HG03558 (cell line): Measurements from ENCODE around the gene USH1G.
"Not testable (repeated sequence)": the region's sequence is repeated elsewhere in the genome, so short reads cannot be mapped to it uniquely, and the experiment has no call there.

ENCODE experiments used
- ATAC-seq: cut with Tn5 transposase; IDR thresholded peaks from one replicate; pipeline ENCODE4 v1.9.1; 2021; ENCODE audit warnings: moderate number of reproducible peaks; ENCODE audit not compliant: unreplicated experiment; ENCODE audit errors: extremely low read depth

USH1G gene

DNA sequence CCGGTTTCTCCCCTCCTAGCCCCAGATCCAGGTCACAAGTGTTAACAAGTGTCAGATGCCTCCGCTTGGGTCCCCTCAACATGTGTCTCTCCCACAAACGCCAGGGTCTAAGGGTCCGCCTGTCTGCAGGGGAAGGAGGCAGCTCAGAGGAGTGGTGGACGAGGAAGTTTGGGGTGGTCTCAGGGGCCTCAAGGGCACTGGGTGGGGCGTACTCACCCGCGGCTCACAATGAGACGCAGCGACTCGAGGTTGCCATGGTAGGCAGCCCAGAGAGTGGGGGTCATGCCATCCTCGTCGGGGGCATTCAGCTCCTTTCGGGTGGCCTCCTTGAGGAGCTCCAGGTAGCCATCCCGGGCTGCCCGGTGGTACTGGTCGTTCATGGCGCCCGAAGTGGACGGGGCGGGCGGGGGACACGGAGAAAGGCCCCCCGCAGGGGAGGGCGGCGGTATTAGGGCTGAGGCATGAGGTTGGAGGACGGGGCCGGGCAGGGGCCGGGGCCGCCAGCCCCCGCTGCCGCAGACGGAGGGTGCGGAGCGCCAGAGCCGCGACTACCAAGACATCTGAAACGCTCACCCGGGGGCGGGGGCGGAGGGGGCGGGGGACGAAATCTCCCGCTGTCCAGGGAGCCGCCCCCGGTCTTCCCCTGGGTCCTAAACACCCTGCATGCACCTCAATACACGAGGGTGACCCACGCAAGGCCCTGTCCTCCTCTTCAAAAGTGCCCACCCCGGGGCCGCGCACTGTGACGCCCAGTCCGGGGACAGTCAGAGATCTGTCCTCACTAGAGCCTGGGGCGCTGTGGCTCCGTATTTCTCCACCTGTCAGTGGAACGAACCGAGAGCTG is at the start of gene USH1G:
Gene USH1G (minus strand): TSS at position 562 of the 844 bp plus-strand sequence. CDS start 182 bp downstream, at position 380.
- no peak for ATAC-seq

DNA sequence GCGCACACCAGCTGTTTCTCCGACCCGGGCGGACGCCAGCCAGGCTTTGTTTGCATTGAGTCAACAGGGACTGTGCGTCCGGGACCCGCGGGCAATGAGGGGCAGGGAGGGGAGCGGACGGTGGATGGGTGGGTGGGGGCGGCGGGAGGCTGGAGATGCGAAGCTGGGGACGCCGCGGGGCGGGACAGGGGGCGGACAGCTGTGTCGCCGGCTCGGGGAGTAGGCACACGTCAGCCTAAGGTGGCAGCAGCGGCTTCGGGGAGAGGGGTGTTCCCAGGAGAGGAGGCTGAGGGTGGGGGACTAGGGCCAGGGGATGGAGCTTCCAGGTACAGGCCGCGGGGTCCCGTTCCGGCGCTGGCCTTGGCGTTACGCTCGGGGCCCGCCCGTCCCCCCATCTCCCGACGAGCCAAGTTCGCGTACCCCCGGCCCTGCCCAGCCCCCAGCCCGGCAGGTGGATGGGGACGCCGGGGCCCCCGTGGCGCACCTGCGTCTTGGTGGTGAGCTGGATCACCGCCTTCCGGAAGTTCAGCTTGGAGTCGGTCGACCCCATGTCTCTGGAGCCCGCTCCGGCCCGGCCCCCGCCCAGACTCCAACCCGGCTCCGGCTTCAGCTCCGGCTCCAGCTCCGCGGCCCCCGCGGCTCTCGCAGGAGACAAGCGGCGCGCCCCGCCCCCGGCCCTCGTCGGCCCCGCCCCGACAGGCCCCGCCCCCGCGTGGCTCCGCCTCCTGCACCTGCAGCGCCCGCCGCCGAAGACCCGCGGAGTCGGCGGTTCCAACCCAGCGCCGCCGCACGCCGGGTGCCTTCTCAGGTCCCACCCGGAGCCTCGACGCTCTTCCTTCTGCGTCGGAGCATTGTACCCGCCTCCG is 49.3 kb upstream of the USH1G start, which contains the start of gene HID1:
Gene HID1 (minus strand): TSS at position 653 of the 866 bp plus-strand sequence. CDS start 103 bp downstream, at position 550.
- ATAC-seq, result no peak

DNA sequence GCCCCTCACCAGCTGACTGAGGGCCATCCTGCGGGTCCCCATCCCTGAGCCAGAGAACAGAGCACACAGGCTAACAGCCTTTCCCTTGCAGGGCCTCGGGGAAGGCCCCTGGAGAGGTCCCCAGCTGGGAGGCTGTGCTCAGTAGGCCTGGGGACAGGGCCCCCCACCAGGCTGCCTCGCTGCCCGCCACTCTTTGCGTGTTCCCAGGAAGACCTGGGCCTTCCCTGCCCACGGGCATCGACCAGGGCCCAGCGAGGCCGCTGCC is 48.7 kb upstream of the USH1G start:
- ATAC-seq, result no peak

DNA sequence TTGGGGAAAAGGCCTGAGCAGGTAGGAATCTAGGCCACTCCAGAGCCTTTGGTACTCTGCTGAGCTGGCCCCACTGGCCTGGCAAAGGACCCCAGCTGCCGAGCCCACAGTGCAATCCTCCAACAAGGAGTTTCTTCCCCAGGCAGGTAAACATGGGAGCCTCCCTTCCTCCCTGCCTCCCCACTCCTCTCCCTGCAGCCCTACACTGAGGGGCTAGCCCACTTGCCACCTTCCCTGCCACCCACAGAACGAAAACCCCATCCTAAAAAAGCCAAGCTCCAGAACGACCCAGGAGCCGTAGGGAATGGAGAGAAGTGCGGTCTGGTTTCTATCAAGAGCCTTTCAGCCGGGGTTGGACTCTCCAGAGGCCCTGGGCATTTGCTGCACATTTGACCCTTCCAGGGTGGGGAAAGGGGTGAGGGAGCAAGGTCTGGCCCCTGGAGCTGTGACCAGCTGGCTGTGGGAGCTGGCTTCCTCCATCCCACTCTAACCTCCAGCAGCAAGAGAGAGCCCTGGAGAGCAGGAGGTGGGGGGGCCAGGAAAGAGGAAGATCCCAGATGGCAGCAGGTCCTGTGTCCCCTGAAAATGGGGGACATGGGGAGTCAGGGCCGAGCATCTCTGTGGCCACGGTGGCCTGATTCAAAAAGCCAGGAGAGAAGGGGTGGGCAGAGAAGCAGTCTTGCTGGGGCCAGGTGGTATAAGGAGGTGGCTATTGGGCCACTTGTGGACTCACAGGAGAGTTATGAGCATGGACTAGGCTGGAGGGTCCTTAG is 48.2 kb upstream of the USH1G start:
- ATAC-seq, result no peak

DNA sequence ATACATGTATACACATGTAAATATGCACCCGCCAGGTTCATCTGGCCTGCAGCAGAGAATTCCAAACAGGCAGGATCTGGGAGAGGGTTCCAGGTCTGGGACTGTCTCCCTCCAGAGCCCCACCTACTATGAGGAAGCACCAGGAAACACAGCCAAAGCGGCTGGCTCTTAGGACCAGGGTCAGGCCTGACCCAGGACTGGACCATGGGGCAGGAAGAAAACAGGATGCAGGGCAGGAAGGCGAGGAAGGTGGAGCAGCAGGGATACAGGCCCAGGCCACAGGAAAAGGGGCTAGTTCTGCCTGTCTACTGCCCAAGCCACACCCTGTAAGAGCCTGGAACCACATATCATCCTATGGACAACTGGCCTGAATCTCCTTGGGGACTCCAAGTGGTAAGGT is 47.3 kb upstream of the USH1G start:
- ATAC-seq, result no peak

DNA sequence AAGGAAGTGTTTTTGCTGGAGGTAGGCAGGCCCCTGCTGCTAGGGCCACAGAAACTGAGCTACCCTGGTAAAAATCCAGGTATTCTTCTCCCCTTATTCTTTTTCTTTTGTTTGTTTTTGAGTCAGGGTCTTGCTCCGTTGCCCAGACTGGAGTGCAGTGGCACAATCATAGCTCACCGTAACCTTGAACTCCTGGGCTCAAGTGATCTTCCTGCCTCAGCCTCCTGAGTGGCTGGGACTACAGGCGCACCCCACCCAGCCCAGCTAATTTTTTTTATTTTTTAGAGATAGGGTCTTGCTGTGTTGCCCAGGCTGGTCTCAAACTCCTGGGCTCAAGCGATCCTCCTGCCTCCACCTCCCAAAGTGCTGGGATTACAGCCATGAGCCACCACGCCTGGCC is 46.4 kb upstream of the USH1G start:
- ATAC-seq, result not testable (repeated sequence)

DNA sequence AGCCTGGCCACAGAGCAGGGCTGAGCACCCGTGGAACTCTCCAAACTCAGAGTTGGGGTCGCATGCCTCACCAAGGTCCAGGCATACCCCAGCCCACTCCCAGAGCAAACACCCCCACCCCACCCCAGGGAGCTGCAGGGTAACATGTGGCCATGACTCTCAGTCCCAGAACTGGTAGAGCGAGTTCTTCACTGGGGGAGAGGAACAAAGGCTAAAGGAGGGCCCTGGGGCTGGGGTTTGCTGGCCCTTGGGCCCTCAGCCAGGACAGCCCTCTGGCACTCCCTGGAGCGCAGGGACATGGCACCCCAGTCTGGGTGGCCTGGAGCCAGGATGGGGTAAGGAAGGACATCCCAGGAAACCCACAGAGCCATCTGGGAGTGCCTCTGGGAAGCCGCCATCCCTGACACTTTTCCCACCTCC is 45.3 kb upstream of the USH1G start:
- no peak for ATAC-seq

DNA sequence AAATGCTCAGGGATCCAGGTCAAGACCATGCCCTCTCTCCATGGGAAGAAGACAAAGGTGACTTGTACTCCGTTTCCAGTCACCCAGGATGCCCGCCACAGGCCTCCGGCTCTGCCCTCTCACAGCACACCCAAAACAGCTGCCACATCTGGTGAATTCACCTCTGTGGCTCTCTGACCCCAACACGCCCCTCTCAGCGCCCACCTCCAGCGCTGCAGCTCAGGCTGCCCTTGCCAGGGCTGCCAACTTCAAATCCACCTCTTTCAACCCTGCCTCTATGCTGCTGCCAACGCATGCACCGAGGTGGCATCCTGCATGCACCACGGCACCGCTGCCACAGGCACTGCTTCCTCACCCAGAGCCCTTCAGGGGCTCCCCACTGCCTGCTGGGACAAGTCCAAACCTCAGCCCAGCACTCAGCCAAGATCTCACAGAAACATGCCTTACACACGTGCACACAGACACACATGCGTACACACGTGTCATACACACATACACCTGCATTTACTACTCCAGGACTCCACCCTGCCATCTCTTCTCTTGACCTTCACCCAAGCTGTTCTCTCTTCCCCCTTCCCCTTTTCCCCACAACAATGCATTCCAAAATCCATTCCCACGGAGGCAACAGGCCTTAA is 42.0 kb upstream of the USH1G start:
- no peak for ATAC-seq

DNA sequence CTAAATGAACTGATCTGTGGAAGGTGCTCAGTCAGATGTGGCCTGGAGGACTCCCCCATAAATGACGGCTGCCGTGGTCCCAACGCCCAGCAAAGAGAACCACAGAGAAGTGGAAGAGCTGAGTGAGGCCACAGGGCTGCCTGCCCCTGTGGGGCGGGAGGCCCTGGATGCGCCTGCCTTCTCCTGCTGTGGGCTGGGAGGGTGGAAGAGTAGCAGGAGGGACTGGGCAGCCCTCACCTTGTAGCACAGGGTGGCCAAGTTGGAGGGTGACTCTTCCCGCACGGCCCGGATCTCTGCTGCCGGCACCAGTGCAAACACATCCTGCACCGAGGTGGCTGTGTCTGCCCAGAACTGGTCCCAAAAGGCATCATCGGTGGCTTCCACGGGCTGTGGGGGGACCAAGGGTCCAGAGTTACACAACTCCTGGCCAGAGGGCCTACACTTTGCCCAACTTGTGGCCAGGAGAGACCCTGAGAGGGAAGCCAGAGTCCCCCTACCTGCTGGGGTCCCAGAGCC is 41.2 kb upstream of the USH1G start:
- no peak for ATAC-seq

DNA sequence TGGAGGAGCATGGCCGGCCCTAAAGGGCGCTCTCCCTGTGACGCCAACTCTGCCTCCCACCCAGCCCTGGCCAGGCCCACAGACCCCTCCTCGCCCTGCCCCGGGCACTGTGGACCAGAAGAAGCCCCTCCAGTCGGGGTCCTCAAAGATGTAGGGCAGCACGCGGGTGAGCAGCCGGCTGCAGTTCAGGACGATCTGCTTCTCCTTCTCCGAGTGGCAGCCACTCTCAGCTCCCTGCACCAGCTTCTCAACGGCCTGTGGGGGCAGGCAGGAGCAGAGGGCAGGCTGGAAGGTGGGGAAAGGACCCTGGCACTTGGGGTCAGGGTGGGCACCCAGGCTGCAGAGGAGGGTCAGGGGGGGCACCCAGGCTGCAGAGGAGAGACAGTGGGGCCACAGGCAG is 40.6 kb upstream of the USH1G start:
- ATAC-seq, result no peak

DNA sequence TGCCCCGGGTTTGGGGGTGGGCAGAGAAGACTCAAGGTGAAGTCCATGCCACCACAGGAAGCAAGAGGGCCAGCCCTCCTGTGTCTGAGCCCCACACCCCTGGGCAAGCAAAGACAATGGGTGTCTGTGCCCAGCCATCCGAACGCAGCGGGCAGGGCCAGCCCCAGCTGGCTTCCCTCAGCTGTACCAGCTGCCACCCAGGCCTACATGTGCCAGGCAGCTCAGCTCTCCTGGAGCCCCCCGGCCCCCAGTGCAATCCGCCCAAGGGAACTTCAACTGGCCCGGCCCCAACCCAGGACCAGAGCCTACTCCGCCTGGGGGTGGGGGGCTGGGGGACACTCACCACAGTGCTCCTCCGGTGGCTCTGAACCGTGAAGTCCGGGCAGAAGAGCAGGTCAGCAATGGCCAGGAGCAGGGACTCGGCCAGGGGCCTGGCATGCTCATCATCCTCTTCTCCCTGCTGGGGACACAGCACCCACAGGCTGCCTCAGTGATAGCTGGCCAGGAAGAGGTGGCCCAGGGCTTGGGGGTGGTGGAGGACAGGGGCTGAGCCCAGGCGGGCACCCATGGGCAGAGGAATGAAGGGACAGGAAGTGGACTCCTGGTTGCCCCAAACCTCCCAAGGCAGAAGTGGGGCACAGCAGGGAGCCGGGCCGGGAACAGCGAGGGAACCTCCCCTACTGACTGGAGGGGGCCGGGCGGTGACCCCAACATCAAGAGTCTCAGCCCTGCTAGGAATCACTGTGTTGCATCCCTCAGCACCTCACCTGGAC is 39.8 kb upstream of the USH1G start:
- no peak for ATAC-seq

DNA sequence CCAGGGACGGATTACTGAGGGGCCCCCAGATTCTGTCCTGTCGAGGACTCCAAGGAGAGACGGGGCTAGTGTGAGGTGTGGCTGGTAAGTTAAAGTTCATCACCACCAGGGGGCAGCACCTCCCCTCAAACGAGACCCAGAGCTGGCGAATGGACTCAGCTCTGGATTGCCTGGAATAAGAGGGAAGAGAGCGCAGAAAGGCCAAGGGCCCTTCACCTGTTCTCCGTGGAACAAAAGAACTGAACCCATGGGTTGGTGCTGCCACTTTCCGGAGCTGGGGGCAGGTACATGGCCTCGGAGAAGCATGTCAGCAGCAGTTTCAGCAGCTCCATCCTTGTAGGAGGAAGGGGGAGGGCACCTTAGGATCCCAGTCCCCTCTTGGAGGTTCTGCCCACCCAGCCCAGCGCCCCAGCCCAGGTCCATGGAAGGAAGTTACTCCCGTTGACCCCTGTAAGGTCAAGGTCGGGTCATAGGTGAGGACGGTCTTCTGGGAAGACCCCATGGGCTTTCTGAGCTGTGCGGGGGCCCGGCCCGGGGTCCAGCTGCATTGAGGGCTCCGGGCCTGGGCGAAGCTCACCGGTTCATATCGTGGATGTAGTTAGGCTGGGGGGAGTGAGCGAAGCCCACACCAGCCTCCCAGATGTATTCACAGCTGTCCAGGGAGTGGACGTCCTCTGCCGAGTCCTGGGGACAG is 38.7 kb upstream of the USH1G start:
- ATAC-seq, result no peak

DNA sequence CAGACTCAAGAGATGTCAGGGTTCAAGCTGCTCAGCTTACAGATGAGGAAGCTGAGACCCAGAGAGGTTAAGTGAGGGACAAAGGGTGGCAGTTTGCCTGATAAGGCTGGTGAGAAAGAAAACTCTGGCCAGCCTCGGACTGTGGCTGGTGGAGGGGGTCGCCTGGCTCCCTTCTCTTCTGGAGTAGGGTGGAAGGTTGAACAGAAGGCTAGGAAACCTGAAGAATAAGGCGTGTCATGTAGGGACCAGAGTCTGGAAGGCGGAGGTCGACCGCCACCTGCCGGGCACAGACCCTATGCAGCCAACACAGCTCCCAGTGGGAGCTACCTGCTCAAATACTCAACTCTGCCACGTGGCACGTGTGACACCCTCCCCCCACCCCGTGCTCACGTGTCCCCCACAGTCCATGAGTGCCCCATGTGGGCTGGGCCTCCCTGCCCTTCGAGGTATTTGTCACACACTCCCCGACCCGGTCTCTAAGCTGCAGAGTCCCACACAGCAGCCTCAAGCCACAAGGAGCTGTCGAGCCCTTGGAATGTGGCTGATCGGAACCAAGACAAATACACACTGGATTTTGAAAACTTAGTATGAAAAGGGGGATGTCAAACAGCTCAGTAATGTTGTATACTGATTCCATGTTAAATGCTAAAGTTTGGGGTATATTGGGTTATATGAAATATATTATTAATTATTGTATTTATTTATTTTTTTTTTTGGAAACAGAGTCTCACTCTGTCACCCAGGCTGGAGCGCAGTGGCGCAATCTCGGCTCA is 37.7 kb upstream of the USH1G start:
- ATAC-seq, result no peak

DNA sequence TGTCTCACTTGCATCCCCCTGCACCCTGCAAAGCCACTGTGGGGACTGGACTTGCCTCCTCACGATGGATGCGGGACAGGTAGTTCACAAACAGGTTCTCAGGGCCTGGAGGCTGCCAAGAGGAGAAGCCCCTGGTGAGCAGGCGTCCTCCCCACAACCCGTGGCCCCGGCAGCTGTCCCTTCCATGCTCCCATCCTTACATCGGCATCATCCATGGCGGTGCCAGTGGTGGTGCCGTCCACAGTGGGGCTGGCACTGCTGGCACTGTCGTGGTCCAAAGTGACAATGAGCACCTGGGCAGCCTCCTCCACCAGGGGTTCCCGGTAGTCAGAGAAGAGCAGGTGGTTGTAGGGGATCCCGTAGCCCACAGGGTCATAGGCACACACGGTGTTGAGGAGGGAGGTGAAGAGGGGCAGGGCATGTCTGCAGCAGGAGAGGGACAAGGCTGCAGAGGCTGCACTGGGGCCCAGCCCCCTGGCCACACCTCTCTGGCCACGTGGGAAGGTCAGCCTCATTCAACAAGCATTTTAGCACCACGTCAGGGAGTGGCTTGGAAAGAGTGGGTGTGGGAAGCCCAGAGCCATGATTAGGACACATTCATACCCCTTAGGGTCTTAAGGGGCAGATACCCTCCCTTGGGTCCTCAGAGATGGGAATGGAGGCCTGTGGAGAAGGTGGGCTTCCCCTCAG is 36.9 kb upstream of the USH1G start:
- ATAC-seq, result no peak

DNA sequence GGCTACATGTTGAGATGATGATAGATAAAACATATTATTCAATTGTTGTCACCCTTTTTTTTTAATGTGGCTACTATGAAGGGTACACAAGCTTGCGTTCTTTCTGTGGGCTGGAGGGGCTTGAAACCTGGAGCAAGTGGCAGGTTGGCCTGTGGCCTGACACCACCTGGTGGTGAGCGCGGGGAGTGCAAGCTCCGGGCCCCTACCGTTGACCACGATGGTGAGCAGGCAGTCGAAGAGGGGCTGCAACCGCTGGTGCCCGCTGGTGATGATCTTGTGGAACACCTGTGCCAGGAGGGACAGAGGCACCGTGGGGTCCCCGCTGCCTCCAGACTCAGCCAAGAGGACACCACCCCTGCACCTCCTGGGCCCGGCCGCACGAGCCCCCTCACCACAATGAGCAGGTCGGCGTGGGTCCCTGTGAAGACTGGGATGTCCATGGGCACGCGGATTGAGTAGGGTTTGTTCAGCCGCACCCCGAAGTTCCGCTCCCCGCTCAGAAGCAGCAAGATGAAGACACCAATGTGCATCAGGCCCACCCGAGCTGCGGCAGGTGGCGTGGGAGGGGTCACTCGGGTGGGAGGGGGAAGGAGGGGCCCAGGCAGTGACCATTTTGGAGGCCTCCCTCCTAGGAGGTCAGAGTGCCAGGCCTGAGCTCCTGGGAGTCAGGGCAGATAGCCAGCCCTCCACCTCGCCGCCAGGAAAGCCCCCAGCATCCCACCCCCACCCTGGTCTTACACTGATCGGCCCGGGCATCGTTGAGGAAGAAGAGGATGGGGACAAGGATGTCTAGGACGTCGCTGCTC is 35.1 kb upstream of the USH1G start:
- no peak for ATAC-seq

DNA sequence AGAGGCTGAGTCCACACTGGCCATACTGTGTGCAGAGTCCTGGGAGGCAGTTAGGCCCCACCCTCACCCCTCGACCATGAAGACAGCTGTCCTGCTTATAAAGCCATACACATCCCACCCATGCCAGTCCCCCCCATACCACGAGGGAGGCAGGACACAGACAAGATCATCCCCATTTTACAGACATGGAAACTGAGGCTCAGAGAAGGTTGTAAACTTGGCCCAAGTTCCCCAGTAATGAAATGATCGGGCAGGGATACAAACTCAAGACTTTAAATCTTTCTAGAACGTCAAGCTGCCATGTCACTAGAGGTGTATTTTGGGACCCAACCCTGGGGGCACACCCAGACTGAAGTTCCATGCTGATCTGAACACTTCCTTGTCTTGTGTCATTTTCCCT is 33.0 kb upstream of the USH1G start:
- no peak for ATAC-seq
